Measurements from ENCODE around the gene MCOLN3.

GRCh38 chr1:84973498-84974334 lies 74.6 kb downstream of the MCOLN3 start:
- TF ChIP-seq ELK1 (IDR thresholded peaks at IDR 0.05; ENCODE audit: borderline replicate concordance, low read depth, low read length) (no peak), RAD21 (IDR thresholded peaks at IDR 0.05; ENCODE audit: low read length) (no peak), POLR2A (IDR thresholded peaks at IDR 0.05; ENCODE audit: low read depth, low read length) (no peak), CTCF (conservative IDR thresholded peaks at IDR 0.05; ENCODE audit: low read depth, low read length) (no peak)

All from IMR-90 (cell line).